ENCODE results near the gene LMX1B.

LMX1B gene

DNA sequence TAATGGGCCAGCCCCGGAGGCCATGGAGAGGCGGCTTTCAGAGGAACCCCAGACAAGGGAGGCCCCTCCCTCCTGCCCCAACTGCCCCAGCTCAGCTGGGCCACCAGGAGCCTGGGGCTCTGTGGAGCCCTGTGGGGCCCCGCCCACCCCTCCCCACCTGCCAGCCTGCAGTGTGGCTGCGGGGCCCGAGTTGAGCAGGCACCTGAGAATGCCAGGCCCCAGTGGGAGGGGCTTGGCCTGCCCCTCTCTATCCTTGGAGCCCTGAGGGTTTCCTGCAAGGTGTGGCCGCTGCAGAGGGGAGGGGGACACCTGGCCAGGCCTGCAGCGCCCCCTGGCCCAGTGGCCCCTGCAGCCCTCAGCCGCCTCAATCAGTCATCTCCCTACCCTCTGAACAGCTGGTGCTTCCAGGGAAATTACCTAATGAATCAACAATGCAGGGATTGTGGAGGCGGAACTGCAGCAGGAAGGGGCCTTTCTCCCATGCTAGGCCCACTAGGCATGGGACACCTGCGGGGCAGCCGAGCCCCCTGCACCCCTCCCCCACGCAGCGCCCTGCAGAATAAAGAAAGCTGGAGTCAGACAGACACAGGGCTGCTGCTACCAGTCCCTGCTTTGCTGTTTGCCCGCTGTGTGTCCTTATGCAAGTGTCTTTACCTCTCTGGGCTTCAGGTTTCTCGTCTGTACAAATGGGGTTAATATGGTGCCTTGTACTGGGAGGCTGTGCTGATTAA lies 48.0 kb downstream of the LMX1B start:
- DNase-seq: no peak

DNA sequence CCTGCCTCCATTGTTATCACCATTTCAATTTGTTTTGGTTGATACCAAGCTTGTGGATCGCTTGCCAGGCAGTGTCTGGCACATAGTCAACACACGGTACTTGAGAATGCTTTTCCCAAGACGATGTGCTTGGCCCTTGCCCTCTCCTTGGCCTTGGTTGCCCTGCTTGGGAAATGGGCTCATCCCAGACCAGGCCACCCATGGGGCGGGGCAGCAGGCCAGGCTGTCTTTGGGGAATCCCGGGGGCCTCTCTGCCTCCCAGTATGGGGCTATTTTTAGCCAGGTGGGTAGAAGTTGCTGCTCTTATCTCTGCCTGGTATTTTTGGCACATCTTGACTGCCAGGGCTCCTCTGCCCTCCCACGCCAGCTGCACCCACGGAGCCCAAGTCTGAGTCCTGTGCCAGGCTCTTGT lies 49.9 kb downstream of the LMX1B start:
- DNase-seq: no peak

DNA sequence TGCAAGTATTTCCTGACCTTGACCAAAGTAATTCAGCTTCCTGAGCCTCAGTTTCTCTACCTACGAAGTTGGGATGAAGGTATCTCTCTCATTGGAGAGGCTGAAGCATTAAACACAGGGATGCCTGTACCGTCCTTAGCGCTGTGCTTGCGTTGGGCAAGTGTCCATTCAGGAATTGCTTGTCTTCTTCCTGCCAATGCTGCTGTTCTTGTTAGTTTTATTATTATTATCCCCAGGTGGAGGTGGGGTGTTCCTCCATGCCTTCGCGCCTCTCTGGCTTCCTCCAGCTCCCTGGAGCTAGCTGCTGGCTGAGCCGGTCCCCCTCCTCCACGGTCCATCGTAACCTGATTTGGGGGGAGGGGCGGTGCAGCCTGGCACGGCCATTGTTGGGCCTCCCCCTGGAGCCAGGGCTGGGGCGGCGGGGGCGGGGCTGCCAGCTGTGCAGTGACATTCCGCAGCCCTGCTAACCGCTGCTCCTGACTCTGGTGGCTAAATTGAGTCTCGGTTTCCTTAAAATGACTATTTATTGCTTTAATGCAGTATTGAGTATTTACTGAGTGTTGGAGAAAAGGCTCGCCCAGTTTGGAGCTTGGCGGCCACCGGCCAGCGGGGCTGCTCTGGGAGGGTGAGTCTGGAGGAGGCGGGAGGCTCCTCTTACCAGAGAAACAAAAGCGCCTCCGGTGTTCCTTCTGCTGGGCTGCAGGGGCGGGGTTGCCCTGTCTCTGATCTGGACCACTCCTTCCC lies 51.3 kb downstream of the LMX1B start:
- DNase-seq: no peak

DNA sequence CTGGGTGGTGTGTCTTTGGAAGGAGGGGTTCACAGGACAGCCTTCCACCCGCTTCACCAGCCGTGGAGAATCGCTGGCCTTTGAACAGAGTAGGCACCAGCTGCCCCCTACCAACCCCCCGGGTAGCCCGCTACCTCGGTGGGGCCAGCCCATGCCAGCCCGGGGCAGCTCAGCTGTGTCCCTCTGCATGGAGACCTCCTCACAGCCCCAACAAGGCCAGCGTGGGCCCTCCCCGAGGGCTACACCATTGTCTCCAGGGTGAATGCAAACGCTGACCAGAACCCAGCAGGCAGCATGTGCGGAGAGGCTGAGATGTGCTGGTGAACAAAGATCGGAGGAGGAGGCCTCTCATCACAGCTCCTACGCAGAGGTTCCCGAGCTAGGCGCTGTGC lies 51.9 kb downstream of the LMX1B start:
- DNase-seq: no peak

DNA sequence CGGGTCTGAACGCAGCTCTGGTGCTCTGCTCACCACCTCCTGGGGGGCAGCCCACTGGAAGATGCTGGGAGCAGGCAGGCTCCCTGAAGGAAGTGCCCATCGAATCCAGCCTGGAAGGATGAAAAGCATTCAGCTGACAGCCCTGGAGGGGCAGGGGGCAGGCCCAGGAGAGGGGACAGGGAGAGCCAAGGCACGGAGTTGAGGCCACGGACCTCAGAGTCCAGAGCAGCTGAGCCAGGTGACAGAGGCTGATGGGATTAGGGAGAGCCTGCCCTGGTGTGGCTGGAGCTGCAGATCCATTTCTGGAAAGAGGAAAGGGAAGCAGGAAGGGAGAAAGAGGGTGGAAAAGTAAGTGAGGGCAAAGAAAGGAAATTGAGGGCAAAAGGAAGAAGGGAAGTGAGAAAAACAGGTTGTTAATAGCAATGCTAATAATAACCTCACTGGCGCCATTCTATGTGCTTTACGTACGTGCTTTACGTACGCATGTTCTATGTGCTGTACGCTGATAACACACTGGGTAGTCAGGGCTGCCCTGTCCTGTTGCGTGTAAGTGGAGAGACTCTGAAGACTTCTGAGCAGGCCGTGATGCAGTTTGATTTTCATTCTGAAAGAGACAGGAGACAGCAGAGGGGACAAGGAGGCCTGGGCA lies 52.6 kb downstream of the LMX1B start:
- DNase-seq: no peak

DNA sequence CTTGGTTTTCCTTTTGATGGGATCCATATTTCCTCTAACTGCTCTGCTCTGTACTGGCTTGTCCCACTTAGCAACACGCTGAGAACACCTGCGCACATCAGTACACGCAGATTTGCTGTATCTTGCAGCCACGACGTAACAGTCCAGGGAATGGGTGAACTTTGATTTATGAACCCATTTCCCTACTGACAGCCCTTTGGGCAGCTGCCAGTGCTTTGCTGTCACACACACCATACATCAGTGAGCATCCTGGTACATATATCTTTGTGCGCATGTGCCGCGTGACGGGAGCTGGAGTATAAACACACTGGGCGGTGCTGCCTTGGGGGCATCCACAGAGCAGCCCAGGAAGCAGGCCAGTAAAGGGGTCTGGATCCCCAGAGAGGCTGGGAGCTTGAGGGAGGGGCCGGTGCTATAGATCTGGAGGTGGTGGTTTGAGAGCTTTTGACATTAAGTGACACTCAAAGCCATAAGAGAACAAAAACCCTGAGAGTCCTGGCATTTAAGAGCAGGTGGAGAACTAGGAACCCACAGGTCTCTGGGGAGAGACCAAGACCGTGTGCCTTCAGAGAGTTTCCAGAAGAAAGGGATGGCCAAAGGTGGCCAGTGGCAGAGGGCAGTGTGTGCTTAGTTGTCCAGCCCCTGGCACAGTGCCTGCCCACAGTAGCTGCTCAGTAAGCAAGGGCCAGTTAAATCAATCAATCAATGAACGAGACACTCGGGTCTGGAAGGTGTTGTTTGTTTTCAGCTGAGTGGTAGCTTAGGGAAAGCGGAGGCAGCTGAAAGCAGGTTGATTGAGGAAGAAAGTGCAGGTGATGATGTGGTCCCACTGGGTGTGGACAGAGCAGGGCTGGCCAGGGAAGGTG lies 53.7 kb downstream of the LMX1B start:
- no peak for DNase-seq

DNA sequence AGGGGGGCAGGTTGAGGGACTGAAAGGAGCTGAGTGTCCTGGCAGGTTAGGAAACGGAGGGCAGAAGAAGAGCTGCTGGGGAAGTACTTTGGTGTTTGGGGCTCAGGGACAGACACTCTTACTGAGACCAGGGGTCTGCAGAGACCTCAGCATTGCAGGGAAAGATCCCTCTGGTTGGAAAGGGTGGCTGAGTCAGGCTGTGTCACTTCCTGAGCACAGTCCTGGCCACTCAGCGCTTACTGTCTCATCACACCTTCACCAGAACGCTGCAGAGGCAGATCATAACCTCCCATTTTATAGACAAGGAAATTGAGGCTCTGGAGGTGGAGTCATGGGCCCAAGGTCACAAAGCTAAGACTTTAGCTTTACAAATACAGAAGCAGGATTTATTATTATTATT lies 54.3 kb downstream of the LMX1B start:
- DNase-seq: no peak

DNA sequence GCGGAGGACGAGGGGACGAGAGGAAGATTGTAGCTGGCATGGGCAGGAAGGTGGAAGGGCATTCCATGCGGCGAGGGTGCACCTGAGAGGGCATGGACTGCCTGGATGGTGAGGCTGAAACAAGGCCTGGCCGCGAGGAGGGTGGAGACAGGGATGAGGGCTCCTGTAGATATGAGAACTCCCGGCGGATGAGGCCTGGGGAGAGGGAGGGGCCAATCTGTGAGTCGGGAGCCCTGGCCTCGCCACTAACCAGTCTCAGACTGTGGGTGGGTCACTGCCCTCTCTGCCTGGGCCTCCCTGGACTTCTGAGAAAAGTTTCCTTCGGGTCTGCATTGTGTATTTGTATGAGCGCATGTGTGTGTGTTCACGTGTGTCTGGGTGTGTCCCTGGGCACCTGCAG lies 55.4 kb downstream of the LMX1B start:
- DNase-seq: no peak

DNA sequence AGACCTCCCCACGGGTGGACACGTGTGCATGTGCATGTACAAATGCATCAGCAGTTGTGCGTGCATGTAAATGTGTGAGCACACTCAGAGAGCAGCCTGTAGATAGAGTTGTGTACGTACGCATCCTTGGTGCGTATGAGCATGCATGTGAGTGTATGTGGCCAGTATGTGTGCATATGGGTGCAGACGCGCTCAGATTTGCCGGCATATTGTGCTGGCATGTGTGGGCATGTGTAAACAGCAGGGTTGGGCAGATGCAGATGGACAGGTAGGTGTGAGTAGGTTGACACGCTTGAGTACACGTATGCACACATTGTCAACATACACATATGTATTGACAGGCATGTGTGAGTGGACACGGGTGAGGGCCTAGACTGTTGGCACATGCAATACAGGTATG lies 56.5 kb downstream of the LMX1B start:
- DNase-seq: no peak

DNA sequence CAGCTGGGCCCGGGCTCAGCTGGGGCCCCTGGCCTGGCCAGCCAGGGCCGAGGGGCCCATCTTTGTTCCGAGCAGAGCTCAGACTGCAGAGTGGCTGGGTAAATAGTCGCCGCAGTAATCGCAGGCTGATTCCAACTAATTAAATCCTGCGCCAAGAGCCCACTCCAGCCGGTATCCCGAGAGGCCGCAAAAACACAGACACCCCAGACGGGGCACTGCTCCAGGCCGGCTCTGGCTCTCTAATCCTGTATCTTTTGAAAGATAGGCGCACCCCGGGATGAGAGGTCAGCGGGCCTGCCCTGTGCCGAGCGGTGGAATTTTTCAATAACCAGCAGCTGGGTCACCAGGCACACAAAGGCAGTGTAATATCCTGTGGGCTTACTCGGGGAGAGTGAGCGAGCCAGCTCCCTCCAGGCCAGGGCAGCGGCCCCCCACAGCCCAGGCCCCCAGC lies 57.7 kb downstream of the LMX1B start:
- DNase-seq: no peak

DNA sequence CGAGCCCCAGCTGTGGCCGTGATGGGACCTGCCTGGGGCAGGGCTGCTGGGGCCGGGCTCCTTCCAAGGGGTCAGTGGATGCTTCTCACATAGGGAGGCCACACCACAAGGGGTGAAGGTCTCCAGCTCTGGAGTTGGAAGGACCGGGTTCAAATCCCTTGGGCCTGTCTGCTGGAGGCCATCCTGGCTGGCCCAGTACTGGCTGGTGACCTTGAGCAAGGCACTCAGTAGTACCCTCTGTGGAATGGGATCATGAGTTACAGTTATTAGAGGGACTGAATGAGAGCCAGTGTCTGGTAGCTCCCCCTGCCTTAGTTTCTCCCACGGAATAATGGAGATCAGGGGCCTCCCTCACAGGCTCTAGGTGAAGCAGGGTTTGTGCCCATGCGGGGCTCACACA lies 58.3 kb downstream of the LMX1B start:
- no peak for DNase-seq

DNA sequence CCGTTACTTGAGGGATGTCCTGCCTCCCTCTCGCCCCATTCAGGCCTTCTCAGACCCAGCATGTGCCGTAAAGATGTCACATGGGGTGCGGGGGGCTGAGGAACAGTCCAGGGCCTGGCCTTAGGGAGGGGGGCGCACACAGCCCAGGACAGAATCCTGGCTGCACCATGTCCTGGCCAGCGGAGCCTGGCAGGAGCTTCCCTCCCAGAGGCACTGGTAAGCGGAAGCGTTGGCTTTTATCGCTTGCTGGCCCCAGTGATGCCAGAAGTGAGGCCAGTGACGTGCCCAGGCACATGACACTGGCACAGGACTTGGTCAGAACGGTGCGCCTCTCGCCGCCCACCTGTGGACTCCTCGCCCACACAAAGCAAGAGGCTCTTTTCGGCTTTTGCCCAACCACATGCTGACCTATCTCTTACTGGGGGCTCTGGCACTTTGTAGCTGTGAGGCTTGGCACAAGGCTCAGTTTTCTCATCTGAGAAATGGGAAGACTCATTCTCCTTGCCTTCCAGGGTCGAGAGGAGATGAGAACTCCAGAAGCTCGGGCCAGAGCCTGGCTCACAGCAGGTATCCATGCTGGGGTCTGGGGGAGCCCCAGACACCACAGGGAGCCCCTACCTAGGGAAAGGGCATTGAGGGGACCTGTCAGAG lies 59.0 kb downstream of the LMX1B start:
- no peak for DNase-seq

DNA sequence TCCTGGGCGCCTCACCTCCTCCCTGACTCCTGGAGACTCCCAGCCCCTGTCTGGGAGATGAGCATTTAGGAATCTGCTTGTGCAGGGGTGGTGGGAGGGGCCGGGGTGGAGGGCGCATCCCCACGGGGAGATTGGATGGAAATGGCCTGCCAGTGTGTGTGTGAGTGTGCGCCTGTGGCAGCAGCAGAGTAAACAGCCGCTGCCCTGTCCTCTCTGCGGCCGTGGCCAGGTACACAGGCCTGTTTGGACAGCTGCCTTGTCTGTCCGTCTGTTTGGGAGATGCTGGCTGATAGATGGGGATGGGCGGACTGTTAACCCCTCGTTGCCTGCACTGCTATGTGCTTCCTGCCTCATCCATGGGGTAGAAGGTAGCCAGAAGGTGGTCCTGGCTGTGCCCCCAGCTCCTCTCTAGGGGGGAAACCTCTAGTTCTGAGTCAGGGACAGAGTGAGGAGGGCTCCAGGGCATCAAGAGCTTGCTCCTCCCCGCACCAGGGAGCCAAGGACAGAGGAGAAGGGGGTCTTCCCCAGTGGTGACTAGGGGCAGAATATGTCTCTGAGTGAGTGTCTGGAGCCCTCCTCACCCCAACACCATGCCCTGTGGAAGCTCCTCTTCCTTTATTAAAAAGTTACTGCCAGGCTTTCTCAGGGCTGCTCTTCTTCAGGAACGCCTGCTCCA lies 60.1 kb downstream of the LMX1B start:
- no peak for DNase-seq

DNA sequence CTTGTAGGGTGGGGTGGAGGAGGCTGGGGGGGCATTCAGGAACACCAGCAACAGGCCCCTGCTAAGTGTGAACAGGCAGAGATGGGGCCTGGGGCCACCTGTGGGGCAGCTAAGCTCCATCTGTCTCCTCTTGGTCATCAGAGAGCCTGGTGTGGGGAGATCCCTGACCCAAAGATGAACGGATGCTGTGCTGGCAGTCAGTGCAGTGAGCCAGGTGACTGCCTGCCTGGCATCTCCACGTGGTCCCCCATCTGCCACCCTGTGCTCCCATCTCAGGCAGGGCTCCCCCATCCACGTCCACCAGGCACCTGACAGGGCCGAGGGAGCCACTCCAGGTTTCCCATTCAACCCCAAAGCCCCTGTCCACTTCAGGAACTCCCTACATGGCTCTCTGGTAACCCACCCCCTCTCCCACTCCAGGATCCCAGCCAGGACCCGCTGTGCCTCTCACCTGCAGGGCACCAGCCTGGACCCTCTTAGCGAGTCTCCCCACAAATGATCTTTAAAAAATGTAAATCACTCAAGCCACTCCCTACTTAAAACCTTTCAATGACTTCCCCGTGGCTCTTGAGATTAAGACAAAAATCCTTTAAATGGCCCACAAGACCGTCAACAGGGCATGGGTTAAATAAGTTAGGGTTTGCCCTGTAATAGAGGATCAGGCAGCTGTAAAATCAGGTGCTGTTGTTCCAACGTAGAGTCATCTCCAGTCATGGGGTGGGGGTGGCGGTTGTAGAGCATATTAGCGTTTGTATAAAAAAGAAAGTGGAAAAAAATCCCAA lies 60.8 kb downstream of the LMX1B start:
- no peak for DNase-seq

DNA sequence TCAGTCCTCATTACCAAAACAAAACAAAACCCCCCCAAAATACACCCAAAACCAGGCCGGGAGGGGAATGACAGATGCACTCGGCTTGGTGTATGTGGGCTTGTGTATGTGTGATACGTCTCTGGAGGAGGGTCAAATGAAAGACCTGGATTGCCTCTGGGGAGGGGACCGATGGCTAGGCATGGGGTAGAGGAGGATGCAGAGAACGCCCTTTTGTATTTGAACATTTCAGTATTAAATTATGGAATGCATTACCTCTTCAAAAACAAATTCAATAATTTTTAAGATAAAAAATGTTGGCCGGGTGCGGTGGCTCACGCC lies 61.4 kb downstream of the LMX1B start:
- no peak for DNase-seq

DNA sequence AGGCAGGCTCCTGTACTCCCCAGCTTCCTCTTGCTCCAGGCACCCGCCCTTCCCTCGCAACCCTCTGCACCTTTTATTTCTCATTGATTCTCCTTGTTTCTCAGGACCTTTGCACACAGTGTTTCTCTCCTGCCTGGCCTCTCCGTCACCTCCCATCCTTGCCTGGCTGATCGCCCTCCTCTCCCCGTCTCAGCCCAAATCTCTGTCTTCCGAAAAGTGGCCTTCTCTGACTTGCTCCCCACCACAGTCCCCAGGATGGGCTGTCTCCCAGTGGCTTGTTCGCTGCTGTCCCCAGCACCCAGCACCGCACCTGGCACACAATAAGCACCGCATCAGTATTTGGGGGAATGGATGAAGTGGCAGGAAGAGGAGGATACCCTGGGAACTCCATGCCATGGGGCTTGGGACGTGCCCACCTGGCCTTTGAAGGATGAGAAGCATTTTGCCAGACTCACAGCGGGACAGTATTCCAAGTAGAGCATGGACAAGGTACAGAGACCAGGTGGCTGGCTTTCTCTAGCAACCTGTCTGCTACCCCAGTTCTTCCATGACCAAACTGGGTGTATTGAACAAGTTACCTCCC lies 62.5 kb downstream of the LMX1B start:
- no peak for DNase-seq

DNA sequence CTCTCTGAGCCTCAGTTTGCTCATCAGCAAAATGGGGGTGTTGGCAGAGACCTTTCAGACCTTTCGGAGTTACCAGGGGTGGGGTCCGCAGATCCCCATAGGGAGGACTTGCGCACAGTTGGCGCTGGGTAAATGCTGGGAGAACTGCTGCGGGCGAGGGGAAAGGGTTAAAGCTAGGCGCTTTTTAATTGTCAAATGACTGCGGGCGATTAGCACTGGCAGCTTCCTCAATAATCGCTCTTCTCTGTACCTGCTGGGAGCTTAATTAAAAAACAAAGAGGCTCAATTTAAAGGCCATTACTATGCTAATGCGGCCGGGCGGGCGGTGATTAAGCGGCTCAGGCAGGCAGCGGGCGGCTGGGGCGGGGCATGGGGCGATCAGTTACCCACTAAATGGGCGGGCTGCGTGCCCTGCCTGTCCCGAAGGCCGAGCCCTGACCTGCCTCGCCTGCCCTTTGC lies 63.0 kb downstream of the LMX1B start:
- no peak for DNase-seq

DNA sequence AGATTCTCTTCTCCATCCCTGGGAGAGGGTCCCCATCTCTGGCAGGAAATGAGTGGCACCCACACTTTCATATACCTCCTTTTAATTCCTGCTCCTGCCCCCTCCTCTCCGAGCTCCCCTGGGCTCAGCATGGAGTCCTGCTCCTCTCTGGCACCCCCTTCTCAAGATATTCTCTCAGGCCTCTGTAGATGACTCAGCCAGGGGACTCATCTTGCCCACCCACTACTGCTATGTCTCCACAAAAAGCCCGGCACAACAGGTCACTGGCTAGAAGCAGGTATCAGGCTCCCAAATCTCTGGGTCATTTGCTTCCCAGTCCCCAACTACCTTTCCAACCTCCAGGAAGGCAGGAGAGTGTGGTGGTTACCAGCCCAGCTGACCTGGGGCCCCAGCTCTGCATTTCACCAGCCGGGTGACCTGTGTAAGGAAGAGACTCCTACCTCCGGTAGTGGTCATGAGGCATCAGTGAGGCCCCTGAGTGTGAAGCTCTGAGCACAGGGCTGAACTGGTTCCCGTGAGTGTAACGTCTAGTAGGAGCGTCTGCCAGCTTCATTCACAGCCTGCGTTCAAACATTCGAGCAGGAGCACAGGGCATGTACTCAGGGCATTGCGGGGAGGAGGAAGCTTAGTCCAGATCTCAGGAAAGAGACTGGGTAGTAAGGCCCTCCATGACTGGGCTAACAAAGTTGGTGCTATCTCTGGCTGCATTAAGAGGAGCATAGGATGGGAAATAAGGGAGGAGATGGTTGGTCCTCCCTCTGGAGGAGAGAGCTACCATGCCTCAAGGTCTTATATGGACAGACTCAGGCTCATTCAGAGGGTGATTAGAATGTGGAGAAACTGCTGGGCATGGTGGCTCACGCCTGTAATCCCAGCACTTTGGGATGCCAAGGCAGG lies 63.7 kb downstream of the LMX1B start:
- no peak for DNase-seq

DNA sequence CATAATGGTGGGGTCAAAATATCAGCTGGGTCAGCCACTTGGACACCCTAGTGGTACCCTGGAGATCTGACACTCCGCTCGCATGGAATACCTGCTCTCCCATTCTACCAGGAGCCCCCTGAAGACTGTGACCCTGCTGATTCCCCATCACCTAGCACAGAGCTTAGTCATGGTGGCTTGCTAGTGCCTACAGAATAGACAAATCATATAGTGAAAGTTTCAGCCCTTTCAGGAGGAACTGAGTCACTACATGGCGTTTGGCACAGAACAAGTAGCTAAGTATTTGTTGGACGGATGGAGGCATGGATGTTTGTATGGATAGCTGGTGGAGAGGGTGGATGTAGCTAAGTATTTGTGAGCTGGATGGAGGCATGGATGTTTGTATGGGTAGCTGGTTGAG lies 65.3 kb downstream of the LMX1B start:
- no peak for DNase-seq

DNA sequence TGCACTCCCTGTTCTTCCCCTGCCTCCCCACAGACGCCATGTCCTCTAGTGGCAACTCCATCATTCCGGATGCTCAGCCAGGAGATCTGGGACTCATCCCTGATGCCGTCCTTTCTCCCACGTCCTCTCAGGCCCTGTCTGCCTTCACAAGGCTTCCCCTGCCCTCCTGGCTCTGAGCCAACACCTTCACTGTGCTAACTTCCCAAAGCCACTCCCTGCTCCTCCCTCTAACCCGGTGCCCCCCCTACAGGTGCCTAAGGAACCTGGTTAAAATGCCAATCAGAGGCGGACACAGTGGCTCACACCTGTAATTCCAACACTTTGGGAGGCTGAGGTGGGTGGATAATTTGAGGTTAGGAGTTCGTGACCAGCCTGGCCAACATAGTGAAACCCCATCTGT lies 67.6 kb downstream of the LMX1B start:
- DNase-seq: no peak
